Measurements from ENCODE around the gene ZNF138. TPM values are rescaled to one million over a fixed set of nuclear protein-coding genes. Genes with fewer than 3 reads are reported as not detected.

ZNF138 gene
- total RNA-seq = 2.2 and 4.1 TPM in 2 replicates

DNA sequence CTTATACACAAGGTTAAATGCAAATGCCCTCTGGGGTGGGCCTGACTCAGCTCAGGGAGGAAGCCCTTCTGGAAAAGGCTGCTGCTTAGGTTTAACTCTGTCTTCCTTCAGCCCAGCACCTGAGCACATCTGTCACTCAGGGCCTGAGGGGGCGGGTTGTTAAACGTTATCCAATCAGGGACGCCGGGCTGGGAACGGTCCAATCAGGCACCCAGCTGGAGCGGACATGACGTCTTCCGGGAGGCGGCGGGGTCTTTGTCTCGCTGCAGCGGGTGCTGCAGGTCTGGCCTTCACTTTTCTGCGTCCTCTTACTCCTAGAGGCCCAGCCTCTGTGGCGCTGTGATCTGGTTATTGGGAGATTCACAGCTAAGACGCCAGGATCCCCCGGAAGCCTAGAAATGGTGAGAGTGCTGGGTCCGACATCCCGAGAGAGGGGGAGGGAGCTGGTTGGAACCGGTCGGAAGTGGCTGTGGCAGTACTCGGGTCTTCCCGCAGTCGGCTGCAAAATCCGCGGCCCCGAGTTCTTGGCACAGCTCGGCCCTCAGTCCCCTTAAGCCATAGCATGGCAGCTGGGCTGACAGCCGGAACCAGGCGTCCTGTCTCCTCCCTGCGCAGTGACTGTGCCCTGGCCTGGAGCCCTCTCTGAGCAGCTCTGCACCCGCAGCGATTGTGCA is at the start of gene ZNF138:
Gene ZNF138 (plus strand): TSS at position 258 of the 674 bp plus-strand sequence. CDS start 141 bp downstream, at position 399.

Other genes starting within 250 kb of the ZNF138 start
- 7.5 and 12.6 TPM in 2 replicates for gene ZNF680, start 231.4 kb upstream of the ZNF138 start, total RNA-seq
- gene ZNF107, start 128.3 kb upstream of the ZNF138 start, total RNA-seq = 2.2 and 2.6 TPM in 2 replicates
- 4.4 and 6.4 TPM in 2 replicates for gene ZNF273, start 108.8 kb downstream of the ZNF138 start, total RNA-seq
- 1.7 and 4.0 TPM in 2 replicates for gene ZNF117, start 196.6 kb downstream of the ZNF138 start, total RNA-seq
- 2.9 and 5.3 TPM in 2 replicates for gene ERV3-1, start 212.3 kb downstream of the ZNF138 start, total RNA-seq